Ureter (tissue), 1 donor: ENCODE results near the gene PRTFDC1. TPM values are rescaled to one million over a fixed set of nuclear protein-coding genes. Genes with fewer than 3 reads are reported as not detected.

Experiments used
- total RNA-seq: library from RNA; stranded (reverse); gene quantifications from one replicate; pipeline ENCODE4 v1.2.4, GENCODE V29; 2023
- donor health status: DM: yes; HTN: yes; CAD: no.

PRTFDC1 gene
- total RNA-seq, 1 donor from 2014 or later: 8.5 TPM

Other genes with a start within 250 kb of the PRTFDC1 start
- 90.7 TPM for gene ARHGAP21, start 228.7 kb downstream of the PRTFDC1 start, total RNA-seq
- gene ENKUR, start 63.6 kb upstream of the PRTFDC1 start, total RNA-seq: not detected
- gene THNSL1, start 64.0 kb upstream of the PRTFDC1 start, total RNA-seq: 7.7 TPM
- gene GPR158, start 222.4 kb upstream of the PRTFDC1 start, total RNA-seq: 0.21 TPM